HG03108 (cell line): ENCODE data around the gene FLNB.

Experiments used
- ATAC-seq: cut with Tn5 transposase; IDR thresholded peaks from one replicate; pipeline ENCODE4 v1.9.1; 2021; ENCODE audit warnings: moderate library complexity; ENCODE audit not compliant: unreplicated experiment

FLNB gene

DNA sequence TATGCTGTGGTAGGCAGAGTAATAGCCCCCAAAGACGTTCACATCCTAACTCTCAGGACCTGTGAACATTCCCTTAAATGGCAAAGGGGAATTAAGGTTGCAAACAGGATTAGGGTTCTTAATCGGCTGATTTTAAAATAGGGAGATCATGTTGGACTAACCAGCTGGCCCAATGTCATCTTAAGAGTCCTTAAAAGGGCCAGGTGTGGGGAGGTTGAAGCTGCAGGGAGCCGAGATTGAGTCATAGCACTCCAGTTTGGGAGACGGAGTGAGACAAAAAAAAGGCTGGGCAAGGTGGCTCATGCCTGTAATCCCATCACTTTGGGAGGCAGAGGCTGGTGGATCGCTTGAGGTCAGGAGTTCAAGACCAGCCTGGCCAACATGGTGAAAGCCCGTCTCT lies 1.6 kb upstream of the FLNB start:
- ATAC-seq = no peak

DNA sequence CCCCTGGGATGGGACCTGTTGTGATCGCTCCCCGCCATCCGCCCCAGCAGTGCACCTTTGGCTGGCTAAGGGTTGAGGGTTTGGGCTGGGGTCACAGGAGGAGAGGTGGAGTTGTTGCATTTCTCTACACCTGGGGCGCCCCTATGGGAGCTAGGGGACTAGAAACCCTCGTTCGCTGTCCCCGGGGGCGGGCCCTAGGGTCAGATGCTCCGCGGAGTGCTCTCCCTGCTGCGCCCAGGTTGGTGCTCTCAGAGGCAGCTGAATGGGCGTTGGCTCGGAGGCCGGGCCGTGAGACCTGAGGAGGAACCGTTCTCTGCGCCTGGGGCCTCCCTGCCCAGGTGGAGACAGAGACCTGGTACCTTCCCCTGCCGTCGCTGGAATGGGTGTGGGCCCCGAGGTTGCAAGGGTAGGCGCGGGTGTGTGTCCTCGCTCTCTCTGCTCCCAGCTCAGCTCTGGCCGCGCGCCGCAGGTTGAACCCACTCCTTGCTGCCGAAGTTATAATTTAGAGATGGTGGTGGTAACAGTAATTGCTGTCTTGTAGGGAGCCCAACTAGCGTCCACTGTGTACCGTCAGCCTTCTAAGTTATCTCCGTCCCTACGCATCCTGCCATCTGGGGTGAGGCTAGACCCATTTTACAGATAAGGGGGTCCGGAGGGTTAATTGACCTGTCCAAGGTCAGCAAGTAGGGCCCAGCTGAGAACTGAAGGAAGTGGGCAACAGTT lies 965 bp downstream of the FLNB start:
- ATAC-seq = peak; percentile 19

DNA sequence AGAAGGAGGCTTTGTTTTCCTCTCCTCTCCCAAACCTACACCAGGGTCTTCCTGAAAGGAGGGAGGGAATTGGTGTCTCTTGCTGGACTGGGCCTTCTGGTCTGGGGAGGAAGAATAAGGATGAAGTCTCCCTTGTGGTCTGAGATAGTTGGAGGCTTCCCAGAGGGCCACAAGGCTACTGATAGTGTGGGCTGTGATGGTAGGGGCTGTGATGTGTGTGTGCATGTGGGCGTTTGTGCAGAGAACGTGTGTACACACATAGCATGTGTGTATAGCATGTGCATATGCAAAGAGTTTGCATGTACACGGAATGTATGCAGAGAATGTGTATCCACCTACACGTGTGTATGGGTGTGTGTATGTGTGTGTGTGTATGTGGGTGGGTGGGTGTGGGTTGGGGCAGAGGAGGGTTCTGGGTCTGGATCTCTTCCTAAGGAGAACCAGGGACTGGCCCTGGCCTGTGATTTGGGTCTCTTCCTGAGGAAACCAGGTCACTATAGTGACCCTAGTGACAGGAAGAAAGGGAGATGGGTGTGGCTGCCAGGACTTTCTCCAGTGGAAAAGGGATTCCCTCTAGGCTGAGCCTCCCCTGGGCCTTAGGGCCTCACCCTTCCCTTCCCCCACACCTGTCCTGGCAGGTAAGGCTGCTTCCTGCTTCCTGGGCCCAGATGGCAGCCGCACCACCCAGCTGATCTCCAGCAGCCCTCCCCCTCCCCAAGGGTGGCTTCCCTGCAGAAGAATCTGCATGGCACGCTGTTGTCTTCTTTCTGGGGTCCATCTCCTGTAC lies 1.7 kb downstream of the FLNB start:
- no peak for ATAC-seq

DNA sequence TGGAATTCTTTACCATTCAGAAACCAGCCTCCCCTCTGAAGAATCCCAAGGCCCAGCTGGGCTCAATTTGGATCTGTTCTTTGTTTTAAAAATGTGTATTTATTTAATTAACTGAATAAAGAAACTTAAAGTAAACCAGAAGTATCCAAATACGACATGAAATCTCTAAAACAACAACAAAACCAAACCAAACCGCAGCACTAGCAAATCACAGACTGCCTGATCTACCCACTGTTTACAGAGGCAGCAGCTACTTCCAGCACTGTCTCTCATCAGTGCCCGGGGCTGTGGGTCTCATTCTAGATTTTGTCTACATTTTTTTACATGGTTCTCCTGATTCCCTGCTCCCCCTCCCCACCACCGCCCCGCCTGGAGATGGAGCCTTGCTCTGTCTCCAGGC lies 2.3 kb downstream of the FLNB start:
- ATAC-seq = no peak

DNA sequence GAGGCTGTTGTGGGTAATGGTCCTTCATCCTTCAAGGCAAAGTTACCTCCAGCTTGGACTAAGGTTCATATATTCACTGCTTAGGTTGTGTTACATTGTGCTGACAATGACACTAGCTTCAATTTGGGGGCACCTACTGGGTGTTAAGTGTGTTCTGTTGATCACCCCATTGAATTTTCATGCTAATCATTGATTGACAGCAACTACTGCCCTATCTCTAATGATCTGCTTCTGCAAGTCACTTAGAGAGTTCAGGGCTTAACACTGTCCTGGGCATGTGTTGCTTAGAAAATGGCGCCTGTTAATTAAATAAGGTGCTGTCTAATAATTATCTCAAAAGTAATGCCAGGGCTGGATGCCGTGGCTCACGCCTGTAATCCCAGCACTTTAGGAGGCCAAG lies 3.4 kb downstream of the FLNB start:
- no peak for ATAC-seq

DNA sequence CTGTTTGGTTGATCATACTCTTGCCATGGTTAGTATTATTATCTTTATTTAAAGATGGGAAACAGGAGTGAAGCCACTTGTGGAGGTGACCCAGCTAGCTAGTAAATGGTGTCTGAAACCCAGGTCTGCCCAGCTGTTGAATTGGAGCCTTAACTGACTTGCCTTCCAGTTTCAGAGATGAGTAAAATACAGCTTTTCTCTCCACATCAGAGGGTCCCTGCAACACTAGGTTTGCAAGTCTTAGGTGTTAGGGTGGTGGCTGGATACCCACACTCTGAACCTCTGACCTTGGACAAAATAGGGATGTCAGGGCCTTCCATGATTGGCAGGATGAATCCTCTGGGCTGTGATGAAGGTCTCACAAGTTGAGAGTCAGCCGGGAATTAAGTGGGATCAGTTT lies 4.1 kb downstream of the FLNB start:
- ATAC-seq = no peak

DNA sequence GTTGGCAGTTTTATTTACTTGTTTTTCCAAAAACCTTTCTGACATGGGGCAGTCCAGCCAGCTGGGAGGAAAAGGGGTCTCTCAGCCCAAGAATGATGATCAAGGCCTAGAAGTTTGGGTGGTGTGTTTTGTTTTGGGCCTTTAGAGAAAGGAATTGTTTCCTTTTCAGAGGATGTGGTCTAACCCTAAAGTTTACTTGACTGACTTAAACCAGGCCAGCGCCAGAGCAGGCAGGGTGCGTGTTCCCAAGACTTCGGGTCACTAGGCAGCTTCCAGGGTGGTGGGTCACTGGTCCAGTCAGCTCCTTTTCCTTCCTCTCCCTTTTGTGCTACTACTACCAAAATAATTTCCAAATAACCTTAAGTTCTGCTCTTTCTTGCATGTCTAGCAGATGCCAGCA lies 4.9 kb downstream of the FLNB start:
- no peak for ATAC-seq

DNA sequence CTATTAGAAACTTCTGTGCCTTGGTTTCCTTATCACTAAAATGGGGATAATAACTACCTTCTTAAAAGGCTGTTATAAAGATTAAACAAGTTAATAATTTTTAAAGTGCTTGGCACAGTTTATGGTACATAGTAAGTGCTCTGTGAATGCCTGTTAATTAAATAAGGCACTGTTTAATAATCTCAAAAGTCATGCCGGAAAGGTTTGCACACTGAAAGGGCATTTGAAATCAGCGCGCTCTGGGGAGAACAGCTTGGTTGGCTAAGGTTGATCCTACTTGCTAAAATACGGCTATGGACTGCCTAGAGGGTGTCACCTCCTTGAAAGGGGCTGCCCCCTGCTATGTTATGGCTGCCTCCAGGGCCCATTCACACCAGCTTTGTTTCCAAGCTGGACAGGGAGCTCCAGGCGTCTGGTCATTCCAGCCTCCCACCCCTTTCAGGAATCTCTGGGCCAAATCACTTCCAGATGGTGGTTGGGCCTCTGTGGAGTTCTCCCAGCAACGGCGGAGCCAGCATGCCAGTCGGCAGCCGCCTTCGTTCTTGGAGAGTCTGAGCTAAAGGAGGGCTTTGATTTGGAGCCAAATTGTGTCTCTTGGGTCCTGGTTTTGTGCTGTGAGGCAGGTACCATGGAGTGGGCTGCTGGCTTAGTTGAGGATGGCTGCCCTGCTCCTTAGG lies 5.9 kb downstream of the FLNB start:
- no peak for ATAC-seq

DNA sequence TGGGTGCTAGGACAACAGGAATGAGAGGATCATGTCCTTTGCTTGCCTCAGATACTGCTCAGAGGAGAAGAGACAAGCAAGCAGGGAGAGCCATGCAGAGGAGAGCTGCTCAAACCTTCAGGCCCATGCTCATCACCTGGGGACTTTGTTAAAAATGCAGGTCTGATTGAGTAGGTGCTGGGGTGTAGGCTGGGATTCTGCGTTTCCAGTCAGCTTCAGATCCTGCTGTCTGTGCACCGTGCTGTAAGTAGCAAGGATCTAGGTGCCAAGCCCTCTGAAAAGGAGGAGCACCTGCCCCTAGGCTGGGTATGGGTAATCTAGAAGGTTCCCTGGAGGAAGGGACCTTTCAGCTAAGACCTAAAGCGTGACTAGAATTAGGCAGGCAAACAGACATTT lies 7.3 kb downstream of the FLNB start:
- ATAC-seq = no peak

DNA sequence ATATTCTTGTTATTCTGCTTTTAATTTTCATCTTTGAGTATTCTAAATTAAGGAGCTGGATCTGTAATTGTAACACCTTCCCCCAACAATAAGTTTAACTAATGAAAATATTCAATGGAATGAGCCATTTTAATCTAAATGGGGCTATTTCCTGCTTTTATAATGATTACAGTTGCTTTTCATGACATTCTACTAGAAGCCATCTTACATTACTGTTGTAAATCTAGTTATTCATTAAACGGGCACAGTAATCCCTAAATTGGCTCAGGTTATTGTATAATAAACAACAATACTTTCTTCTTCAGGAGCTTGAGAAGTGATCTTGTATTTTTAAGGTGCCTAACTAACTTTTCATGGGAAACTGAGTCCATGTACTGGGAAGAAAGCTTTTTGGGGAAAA lies 8.5 kb downstream of the FLNB start:
- no peak for ATAC-seq

DNA sequence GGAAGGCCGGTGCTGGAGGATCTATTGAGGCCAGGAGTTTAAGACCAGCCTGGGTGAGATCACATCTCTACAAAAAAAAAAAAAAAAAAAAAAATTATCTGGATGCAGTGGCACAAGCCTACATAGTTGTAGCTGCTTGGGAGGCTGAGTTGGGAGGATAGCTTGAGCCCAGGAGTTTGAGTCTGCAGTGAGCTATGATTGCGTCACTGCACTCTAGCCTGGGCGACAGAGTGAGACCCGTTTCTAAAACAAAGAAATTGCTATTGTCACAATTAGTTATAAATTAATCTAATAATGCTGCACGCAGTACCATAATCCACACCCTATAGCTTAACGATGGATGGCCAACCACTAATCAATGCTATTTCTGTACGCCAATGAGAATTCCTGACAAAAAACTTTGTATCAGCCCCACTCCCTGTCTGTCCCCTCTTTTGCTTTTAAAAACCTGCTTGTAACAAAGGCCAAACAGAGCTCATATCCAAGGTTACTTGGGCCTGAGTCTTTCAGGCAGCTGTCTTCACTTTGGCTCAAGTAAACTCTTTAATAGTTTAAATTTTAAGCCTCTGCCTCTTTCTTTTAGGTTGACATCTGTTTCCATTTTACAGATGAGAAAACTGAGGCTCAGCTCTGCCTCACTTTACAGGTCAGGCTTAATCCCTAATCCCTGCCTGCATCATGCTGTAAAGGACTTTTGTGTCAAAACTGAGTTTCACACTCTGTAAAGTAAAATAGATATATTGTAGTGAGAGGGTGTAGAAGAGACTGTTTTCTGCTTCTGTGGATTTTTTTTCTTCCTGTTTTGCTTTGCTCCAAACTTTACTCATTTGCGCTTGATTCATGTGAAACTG lies 10.9 kb downstream of the FLNB start:
- ATAC-seq = no peak

DNA sequence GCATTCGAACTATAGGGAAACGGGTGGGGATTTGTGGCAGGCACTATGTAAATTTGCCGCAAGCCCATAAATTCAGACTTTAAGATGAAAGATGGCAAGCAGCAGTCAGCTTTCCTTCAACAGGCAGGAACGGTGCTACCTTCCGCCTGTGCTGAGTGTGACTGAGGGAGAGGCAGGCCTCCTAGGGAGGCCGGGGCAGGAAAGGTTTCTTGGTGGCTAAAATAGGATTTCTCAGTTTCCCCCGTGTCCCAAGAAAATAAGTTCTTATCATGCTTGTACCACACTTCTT lies 12.5 kb downstream of the FLNB start:
- ATAC-seq = no peak

DNA sequence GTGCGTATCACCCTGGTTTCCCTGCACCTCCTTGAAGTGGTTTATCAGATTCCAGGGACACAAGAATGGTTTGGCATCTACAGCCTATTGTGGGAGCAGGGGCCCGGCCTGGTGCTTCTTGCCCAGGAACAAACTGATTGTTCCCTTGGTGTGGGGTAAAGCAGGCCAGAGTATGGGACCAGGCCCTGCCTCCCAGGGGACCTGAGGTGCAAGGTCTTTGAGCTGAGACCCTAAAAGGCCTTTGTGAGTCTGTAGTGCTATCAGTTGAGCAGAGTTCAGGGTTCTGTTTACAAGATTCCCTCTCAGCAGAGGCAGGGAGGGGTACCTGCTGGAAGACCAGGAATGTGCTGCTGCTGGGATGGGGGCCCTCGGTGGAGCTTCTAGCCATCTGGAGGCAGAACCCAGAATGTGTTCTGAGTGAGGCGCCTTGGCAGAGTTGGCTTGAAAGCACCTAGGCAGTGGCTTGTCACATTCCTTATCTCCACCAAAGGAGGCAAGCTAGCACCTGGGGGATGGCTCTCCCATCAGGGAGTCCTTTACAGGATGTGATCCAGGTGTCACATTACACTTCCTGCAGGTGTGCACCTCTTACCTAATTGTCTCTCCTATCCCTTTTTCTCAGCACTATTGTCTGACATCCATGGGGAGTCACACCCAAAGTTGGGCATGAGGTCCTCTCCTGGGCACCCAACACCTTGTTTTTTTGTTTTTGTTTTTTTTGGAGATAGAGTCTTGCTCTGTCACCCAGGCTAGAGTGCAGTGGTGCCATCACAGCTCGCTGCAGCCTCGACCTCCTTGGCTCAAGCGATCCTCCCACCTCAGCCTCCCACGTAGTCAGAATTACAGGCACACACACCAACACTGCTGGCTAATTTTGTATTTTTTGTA lies 13.1 kb downstream of the FLNB start:
- ATAC-seq = no peak

DNA sequence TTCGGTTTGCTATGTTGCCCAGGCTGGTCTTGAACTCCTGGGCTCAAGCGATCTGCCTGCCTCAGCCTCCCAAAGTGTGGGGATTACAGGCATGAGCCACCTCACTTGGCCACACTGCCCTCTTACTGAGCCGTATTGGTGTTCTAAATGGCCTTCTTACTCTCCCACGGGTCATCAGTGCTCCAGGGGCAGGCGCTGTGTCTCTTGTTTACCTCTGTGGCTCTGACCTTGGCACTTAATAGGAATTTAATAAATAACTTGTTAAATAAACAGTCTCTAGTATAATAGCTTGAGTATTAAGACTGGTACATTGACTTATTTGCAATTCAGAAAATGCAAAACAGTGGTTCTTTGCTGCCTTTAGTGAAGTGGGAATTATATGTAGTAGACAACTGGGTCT lies 13.7 kb downstream of the FLNB start:
- no peak for ATAC-seq

DNA sequence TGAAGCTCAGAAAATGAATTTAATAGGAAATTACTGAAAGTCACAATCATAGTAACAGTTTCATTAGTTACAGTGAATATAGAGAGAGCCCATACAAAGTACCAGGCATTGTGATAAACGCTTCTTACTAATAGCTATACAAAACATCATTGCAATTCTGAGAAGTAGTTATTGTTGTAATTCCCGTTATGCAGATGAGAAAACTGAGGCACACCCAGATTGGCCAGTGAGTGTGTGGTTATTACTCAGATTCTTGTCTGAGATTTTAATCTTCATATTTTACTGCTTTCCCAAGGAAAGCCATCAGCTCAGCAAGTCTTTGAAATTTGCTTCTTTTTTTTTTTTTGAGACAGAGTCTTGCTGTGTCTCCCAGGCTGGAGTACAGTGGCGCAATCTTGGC lies 14.3 kb downstream of the FLNB start:
- ATAC-seq = no peak

DNA sequence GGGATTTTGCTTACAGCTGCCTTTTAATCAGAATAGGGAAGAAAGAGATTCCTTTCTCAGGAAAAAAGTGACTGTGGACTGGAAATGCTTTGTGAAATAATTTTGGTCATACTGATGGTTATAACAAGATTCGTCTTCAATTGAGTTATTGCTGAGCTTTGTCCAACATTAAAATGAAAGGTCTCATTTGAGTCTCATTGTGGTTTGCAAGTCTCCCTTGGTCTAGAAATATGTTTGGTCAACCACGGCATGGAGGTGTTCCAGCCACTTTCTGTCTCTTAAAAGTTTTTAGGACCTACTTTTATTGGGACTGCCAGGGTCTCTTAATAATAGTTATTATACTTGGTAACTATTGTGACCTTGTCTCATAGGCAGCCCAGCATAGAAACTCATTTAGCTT lies 15.3 kb downstream of the FLNB start:
- ATAC-seq = no peak

DNA sequence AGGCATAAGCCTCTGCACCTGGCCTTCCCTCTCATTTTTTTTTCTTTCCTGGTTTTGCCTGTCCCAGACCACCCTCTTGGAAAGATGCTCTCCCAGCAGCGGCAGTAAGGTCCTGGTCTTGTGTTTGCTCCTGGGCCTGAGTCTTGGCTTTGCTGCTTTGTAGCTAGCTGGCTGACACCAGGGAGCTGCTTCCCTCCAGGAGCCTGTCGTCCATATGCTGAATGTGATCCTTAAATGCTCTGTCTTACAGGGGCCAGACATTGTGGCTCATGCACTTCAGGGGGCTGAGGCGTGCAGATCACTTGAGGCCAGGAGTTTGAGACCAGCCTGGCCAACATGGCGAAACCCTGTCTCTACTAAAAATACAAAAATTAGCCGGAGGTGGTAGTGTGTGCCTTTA lies 17.2 kb downstream of the FLNB start:
- no peak for ATAC-seq

DNA sequence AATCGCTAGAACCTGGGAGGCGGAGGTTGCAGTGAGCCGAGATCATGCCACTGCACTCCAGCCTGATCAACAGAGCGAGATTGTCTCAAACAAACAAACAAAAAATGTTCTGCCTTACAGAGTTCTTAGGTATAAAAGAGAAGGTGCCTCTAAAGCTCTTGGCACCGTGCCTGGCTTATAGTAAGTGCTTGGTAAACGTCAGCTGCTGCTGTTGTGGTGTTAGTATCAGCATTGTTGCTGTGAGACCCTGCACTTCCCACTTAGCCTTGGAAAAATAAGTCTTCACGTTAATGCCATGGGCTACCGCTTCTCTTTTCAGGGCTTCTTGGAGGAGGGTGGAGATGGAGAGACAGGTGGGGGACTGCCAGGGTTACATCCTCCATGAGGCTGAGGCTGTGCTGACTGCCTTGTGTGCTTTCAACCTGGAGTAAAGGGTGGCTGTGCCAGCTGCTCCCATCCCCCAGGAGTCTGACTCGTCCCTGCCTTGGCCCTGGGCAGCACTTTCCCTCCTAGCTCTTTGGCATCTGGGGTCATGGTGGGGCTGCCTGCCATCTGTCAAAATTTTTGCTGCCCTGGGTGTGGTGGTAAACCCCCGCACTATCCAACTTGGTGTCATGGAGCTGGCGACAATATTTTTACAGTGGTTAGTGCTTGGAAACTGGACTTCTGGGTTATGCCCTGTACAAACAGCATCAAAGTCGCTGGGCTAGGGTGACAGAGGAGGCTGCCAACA lies 17.8 kb downstream of the FLNB start:
- ATAC-seq = no peak

DNA sequence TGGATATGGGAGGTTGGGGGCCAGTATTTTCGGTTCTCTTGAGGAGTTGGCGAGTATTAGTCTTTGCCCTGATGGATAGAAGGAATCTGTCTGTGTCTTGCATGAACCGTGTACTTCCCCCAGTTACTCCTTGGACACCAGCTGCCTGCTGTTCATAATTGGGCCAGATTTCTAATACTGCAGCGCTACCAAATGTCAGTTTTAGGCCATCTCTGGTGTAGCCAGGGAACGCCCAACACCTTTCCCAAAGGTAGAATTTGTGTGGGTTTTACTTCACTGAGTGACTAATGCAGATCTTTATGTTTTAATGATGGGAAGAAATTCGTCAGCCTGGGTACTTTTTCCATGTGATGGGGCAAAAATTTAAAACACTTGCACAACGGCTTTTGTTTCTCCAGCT lies 18.4 kb downstream of the FLNB start:
- ATAC-seq = no peak
